AG04449 (cell line): ENCODE measurements around the gene COX8C.

Experiments
- CTCF ChIA-PET: fragments of 350-600 bp; formaldehyde crosslinking; extraction: SDS; loops from one replicate; lab custom pipeline; 2021; ENCODE audit warnings: antibody characterized with exemption; lab: Yijun Ruan, JAX
- POLR2A ChIA-PET: fragments of 400-600, 350-600 bp; formaldehyde crosslinking; extraction: SDS; loops from one replicate; lab custom pipeline; 2020; ENCODE audit warnings: antibody characterized with exemption, inconsistent platforms; lab: Yijun Ruan, JAX
- DNase-seq: peaks from one replicate; pipeline ENCODE4 v3.0.0-alpha.2; 2010; ENCODE audit warnings: low read depth, low spot score
- H3K4me3 ChIP-seq: 2 replicates; pipeline ENCODE4 v1.5.1; 2011; ENCODE audit warnings: low read depth, mild to moderate bottlenecking, control low read depth, low read length
- CTCF ChIP-seq: IDR thresholded peaks from one replicate; pipeline ENCODE4 v1.5.1; 2011; ENCODE audit warnings: mild to moderate bottlenecking, moderate library complexity, low read length, control low read depth, inconsistent platforms; ENCODE audit not compliant: insufficient read depth; ENCODE audit errors: missing control alignments

COX8C gene

GRCh38 chr14:93328546-93328945 is 18.4 kb upstream of the COX8C start:
- DNase-seq: no peak
- TF ChIP-seq CTCF: no peak
- POLR2A ChIA-PET: no interaction called here
- H3K4me3 ChIP-seq: no peak overlapping the region
- CTCF ChIA-PET: no interaction called here

- DNase-seq: no peak
- ChIA-PET CTCF (no interaction called here), POLR2A (no interaction called here)
- H3K4me3 ChIP-seq: no peak overlapping the region
- no peak for TF ChIP-seq CTCF
Observed at GRCh38 chr14:93329965-93330608, 16.9 kb upstream of the COX8C start.

- ChIA-PET POLR2A (no interaction called here), CTCF (interaction anchor here (0.6 kb wide), 1 partner anchor 171 kb away, joined by 3 read pairs; no protein-coding TSS in a partner anchor)
- no peak for TF ChIP-seq CTCF
- H3K4me3 ChIP-seq: no peak overlapping the region
- DNase-seq: no peak
Observed at GRCh38 chr14:93330609-93331000, 16.4 kb upstream of the COX8C start.

- H3K4me3 ChIP-seq: peak overlapping the region; percentile 70
- POLR2A ChIA-PET: no interaction called here
- no peak for DNase-seq
- CTCF ChIA-PET: interaction anchor here (0.6 to 1.0 kb wide), 5 partner anchors 13 to 218 kb away, joined by 3 to 6 read pairs (median 3); no protein-coding TSS in a partner anchor
- no peak for TF ChIP-seq CTCF
Observed at GRCh38 chr14:93331002-93331727, 15.8 kb upstream of the COX8C start.

- ChIA-PET CTCF (interaction anchor here (0.7 to 1.0 kb wide), 4 partner anchors 13 to 219 kb away, joined by 3 to 6 read pairs (median 3); no protein-coding TSS in a partner anchor), POLR2A (no interaction called here)
- DNase-seq: no peak
- TF ChIP-seq CTCF: no peak
- peak overlapping the region; percentile 70 for H3K4me3 ChIP-seq
Observed at GRCh38 chr14:93331728-93332396, 15.1 kb upstream of the COX8C start.

- TF ChIP-seq CTCF: peak; percentile 17
- CTCF ChIA-PET: interaction anchor here (0.8 to 1.0 kb wide), 3 partner anchors 14 to 125 kb away, joined by 3 to 6 read pairs (median 3); no protein-coding TSS in a partner anchor
- POLR2A ChIA-PET: no interaction called here
- H3K4me3 ChIP-seq: peak overlapping the region; percentile 70
- no peak for DNase-seq
Observed at GRCh38 chr14:93332397-93332852, 14.6 kb upstream of the COX8C start.
